HG03095 (cell line): ENCODE results near the gene CACNA2D1.
"Not testable (repeated sequence)": the region's sequence is repeated elsewhere in the genome, so short reads cannot be mapped to it uniquely, and the experiment has no call there.

Experiments
- ATAC-seq: cut with Tn5 transposase; IDR thresholded peaks from one replicate; pipeline ENCODE4 v1.9.1; 2021; ENCODE audit warnings: moderate library complexity; ENCODE audit not compliant: unreplicated experiment

CACNA2D1 gene

DNA sequence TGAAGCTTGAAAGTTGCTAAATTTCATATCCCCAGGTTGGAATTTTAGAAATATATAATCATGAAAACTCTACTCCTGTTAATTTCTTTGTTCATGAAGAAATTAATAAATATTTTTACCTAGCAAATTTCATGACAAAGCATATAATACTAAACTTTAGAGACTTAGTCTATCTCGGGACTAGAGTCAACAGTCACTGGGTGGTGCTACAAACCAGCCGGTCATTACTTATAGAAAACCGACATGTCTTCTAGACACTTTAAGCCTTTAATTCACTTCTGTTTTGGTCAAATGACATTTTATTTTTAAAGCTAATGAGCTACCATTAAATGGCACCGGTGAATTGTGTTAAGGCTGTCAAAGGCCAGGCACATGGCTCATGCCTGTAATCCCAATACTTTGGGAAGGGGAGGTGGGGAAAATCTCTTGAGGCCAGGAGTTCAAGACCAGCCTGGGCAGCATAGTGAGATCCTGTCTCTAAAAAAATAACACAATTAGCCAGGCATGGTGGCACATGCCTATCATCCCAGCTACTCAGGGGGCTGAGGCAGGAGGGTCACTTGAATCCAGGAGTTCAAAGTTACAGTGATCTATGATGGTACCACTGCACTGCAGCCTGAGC is 270.1 kb downstream of the CACNA2D1 start:
- no peak for ATAC-seq

DNA sequence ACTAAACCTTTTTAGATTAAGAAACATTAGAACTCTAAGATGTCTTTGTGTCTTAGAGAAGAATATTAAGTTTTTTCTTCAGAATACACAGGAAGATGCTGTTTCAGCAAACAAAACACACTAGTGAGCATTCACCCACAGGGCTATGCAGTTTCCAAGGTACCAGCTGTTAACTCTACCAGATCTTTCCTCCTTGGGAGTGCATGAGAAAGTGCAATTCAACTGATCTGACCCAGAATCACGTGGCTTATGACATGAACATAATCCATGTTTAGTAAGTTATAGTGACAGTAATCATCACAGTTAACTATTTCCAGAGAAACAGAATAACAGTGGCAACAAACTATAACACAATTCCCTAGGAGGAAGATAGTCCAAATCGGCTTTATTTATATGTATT is 270.7 kb downstream of the CACNA2D1 start:
- ATAC-seq, result no peak

DNA sequence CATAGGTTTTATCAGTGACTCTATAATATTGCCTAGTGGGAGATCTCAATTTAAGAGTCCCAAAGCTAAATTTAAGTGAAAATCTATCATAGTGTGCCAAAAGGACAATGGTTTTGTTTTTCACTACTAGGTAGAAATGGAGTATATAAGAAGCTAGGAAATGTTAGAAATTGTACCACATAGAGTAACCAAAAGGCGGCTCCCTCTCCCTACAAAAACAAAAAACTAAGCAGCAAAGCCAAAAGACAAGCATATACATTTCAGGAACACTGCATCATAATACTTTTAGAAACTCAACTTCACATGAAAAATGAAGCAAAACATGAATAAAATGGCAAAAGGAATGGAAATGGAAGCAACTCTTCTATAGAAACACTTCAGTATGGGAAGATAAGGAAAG is 271.6 kb downstream of the CACNA2D1 start:
- no peak for ATAC-seq

DNA sequence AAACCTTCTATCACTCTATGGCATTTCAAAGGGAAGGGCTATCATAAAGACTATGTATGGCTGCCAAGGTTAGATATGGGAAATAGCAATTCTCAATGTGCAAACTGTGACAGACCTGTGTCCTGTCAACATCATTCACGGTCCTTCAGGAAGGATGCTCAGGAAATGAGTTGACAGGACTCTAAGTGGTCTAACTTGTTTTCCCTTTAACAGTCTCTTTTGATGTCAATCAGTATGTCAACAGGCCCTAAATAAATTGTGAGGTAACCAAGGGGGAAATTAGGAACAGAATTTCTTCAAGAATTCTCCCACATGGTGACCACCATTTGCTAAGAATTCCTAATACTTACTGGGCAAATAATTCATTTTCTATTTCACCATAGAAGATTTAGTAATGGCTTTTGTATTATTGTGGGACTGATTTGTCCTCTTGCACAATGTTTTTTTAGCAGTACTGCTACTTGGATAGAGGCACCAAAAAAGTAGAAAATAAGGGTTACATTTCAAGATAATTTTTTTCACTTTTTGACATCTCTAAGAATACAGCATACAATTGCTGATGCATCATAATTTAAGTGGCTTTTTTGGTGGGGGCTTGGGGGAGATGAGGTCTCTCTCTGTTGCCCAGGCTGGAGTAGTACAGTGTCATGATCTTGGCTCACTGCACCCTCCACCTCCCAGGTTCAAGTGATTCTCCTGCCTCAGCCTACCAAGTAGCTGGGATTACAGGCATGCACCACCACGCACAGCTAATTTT is 275.8 kb downstream of the CACNA2D1 start:
- ATAC-seq, result no peak

DNA sequence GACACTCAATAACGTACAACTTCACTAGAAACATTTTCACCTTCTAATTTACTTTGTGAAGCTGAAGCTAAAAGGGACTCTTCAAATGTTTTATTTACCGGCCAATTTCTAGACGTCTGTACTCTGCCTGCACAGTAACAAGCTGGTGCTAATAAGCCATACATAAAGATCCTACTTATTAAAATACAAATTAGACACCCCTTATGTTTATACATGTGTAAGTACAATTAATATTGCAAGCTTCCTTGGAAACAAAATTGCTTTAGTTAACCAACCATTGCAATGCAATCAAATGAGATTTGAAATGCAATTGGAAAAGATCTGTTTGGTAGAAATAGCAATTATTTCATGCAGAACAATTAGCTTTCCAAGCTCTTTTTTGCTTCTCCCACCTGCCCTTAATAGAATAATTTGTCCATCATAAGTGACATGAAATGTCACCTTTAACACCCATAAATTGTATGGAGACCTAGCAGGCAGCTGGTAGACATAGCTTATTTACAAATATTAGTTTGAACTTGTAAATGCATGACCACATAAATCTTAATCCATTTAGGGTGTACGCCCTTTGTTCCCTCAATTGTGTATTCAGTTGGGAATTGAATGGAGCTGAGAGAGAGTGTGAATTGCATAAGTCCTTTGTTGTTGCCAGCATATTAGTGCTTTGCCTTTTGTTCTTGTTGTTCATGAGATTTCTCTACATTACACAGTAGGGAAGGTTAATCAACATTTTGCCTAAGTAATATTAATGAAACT is 277.1 kb downstream of the CACNA2D1 start:
- no peak for ATAC-seq

DNA sequence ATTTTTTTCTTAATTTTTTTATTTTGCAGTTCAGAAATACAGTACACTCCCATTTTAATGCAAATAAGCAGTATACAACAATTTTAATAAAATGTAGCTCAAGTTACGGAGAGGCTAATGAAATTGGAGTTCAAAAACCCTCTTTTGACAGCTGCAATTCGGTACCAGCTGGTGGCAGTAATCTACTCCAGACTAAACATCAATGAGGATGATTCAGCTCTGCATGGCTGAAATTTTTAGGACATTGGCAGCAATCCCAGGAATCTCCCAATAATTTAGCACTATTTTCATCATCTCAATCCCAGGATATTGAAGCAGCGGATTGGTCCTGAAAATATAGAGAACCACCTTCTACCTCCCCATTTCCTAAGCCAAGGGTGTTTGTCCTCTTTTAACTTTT is 278.8 kb downstream of the CACNA2D1 start:
- no peak for ATAC-seq

DNA sequence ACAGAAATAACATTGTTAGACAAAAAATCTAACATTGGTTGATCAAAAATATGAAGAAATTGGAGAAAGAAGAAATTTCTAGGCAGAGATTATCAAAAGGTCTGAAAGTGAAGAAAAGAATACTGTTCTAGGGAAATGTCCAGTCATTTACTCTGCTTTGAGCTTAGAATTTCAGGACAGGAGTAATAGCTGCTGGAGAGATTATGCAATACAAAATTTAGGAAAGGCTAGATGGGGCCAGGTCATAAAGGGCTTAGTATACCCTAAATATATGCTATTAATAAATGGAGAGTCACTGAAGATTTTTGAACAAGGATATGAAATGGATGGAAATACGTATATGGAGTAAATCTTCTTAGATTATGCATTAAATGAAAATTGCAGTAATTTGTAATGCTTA is 279.2 kb downstream of the CACNA2D1 start:
- ATAC-seq, result no peak

DNA sequence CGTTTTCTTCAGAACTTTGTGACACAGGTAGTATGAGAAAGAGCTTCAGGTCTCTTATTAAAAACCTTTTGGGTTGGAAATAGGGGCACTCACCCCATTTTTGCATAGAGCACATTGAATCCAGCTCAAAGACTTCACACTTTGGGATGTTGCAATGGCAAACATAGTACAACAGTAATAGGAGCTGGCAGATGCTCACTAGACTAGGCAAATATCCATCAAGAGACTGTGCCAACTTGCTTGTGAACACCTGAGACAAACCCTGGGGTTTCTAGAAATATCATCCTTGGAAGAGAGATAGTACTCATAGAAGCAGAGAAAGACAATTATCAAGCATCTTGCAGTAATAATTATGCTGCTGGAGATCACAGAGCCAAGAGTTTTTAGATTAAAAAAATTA is 280.0 kb downstream of the CACNA2D1 start:
- ATAC-seq, result no peak

DNA sequence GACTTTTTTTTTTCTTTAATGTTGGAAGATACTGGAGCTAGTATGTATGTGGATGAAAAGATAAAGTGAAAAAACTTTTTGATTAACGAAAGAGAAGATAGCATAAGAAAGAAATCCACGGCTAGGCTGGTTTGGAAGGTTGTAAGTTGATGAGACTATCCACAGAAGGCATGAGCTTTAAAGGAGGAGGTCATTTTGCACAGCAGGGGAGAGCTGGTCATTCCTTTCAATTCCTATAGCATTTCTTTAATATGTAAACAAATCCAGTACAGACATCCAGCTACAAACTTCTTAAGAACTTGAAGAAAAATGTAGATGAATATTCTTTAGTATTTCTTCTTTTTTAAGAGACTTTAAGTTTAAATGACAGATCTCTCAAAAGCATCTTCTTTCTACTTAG is 281.3 kb downstream of the CACNA2D1 start:
- no peak for ATAC-seq

DNA sequence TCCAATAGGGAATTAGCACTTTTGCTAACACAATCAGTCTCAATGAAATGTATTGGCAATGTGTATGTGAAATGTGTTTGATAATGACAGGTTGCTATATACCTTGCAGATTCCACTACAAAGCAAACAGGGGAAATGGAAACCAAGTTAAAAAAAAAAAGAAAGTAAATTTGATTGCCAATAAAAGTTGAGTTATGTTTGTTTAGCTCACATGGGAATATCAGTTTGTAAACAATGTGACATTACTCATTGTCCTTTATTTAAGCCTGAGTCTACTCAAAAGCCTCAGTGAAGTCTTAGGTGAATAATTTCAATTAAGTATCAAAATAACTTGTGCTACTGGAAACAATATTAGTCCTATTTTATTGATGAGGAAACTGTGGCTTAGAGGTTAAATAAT is 285.2 kb downstream of the CACNA2D1 start:
- no peak for ATAC-seq

DNA sequence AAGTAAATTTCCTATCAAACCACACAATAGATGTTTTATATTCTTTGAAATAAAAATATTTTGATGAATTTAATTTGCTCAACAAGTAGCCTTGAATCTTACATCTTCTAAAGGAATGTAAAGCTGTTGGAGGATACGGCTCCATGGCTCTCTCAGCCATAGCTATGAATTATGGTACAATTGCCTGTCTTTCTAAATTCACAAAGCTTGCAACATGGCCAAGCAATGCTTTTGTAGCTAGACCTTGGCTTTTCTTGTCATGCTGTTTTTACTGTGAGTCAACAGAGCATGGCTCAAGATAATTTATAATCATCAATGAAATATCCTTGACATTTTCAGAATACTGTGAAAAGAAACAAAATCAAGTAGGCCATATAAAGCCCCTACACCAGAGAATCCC is 286.7 kb downstream of the CACNA2D1 start:
- ATAC-seq, result no peak

DNA sequence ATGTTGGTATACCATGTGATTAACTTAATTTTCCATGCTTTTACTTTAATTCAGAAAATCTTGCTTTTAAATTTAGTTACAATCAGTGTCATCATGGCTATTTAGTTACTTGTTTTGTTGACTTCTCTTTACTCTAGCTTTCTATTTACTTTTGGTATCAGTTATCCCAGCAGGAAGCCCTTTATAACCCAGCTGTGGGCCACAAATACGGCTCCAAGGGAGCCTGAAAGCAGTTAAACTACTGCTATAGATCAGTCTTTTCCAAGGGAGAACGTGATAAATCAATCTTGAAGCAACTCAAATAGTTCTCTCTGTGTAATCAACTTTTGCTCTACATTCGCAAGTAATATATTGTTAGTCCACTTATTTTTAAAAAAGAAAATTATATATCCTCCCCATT is 287.4 kb downstream of the CACNA2D1 start:
- no peak for ATAC-seq

DNA sequence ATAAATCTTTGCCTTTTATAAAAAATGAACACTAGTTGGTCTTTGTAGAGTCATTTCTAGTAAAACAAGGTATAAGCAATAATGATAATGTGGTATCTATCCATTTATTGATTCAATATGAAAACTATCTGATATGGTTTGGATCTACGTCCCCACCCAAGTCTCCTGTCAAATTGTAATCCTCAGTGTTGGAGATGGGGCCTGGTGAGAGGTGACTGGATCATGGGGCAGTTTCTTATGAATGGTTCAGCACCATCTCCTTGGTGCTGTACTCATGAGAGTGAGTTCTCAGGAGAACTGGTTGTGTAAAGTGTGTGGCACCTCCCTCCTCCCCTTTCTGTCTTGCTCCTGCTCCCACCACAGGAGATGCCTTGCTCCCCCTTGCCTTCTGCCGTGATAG is 288.8 kb downstream of the CACNA2D1 start:
- no peak for ATAC-seq

DNA sequence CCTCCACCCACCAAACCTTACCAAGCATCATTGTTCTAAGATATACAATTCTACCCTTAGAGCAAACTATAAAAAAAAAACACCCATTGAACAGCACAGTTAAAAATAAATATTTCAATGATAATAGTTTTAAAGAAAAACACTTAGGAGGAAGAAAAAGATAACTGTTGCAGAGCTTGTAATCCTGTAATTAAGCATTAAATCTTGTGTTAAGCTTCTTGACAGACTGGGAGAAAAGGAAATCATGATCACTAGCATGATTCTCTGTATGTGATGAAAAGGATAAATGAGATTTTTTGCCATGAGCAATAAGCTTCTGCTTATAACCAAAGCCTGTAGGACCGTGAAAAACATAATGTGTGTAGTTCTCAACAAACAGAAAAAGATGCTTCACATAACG is 289.8 kb downstream of the CACNA2D1 start:
- no peak for ATAC-seq

DNA sequence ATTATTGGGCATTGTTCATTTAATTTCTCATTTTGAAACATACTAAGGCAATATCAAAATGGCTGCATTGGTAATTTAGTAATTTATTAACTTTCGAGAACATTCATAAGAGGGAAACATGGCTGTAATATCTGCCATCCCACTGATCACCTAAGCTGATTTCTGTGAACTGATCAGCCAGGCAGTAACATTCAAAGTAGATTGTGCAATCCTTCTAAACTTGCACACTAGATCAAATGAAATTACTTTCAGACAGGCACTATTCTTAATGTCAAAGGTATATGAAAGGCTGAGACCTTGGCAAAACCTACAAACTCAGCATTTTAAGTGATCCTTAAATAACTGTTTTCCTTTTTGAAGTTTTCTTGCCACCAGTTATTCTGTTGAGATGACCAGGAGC is 290.7 kb downstream of the CACNA2D1 start:
- no peak for ATAC-seq

DNA sequence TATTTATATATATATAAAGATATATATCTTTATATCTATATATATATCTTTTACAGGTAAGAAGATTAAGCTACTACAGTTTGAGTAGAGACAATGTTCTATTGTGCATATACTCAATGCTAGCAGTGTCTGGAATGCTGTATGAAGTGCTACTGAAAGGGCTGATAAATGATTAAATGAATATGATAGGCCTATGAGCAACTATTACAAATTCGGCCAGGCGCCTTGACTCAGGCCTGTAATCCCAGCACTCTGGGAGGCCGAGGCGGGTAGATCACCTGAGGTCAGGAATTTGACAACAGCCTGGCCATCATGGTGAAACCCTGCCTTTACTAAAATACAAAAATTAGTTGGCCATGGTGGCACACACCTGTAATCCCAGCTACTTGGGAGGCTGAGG is 297.1 kb downstream of the CACNA2D1 start:
- ATAC-seq, result no peak

DNA sequence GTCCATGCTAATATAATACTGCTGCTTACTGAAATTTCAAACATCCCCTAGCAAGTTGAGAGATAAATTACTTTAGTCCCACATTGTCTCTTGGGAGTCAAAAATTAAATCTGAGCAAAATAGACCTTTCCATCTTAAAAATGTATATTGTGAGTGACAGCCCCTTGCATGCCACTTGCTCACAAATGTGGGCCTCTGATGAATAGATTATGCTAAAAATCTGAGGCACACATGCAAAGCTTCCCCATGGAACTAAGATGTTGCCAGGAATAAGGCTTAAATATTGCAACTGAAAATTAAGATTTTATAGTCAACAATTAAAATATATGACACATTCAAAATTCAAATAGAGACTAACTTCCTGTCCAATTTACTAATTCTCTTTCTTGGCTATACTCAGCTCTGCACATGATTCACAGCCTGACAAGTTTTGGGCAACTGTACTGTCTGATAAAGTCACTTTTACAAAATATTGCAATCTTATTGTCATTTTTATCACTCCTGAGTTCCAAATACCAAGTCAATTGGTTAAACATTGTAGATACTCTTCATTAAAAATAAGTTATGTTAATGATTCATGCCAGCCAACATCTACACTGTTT is 301.2 kb downstream of the CACNA2D1 start:
- no peak for ATAC-seq

DNA sequence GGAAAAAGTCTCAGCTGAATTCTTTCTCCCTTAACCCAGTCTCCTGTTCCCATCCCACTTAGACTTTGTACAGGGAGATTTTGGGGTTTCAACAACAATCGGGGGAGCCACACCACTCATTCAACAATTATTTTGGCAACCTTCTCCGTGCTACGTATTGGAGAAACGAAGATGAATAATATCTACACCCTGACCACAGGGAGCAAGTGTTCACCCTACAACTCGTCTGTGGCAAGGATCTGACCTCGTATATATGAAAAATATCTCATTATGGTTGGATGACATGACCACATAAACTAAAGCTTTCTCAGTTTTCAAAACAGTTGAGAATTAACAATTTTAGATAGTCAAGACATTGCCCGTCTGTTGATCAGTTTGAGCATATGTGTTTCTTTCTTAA is 302.1 kb downstream of the CACNA2D1 start:
- no peak for ATAC-seq

DNA sequence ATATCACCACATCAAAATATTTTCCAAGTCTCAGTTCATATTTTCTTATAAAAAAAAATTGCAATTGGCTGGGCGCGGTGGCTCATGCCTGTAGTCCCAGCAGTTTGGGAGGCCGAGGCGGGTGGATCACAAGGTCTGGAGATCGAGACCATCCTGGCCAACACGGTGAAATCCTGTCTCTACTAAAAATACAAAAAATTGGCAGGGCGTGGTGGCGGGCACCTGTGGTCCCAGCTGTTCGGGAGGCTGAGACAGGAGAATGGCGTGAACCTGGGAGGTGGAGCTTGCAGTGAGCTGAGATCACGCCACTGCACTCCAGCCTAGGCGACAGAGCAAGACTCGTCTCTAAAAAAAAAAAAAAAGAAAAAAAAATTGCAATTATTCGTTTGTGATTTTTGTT is 303.0 kb downstream of the CACNA2D1 start:
- not testable (repeated sequence) for ATAC-seq

DNA sequence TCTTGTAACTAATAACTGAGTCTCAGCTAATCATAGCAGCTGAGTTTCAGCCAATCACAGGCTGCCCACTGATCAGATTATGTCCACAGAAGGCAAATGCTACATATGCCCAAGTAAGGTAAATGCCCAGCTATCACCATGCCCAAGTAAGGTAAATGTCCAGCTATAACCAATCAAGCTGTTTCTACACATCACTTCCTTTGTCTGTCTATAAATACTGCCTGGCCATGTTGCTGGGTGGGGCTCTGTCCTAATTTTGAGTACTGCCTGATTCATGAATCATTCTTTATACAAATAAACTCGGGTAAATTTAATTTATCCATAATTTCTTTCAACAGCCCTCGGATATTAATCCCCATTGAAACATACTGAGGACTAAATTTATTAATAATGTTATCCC is 312.4 kb downstream of the CACNA2D1 start:
- ATAC-seq, result no peak

DNA sequence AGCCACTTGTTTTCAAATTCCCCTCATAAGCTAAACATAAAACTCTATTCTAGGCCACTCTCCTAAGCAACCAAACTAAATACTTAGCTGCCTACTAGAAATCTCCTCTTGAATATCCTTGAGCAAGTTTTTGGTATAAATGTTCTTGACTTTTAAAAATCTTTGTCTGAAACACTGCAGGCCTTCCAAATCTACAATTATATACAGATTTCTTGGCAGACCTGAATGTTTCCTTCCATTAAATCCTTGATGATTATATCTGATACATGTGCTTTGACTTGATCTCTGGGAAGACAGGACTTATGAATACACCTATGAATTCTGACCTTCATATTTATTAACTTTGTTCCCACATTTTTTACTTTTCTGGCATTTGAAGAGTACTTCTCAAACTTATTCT is 314.5 kb downstream of the CACNA2D1 start:
- no peak for ATAC-seq

DNA sequence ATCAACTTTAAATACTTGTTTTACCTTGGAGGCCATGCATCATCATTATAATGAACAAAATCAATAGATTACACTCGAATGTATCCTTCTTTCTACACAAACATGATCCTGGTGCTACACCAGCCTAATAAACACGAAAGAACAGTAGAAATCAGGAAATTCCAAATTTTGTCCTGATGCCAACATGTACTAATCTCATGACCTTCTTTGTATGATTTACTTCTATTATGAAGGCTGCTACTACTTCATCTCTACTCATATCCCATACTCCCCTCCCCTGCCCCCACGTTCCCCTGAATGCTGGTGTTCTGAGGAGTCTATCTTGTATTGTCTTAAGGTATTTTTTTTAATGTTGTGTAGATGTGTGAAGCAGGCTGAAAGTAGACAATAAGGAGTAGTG is 315.0 kb downstream of the CACNA2D1 start:
- no peak for ATAC-seq
